ENCODE measurements around the gene POU4F3. TPM values are rescaled to one million over a fixed set of nuclear protein-coding genes. Genes with fewer than 3 reads are reported as not detected.

Gene POU4F3
- total and polyA plus RNA-seq, 8 donors, result 0.12 TPM; not detected in 7

DNA sequence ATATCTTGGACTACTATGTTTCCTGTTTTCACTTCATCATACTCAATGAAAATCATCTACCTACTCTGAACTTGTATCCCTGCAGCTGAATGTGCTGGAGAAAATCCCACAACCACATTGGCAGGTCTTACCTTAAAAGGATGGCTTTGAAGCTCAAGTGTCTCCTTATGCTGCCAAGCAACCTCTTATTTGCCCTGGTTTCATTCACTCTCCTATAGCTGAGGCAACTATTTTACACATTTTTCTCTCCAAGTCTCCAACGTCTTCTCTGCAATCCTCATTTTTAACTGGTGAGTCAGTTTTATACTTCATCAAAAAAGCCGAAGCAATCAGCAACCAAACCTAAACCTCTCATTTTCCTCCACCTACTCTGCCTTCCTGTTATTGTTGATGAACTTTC, 49.7 kb downstream of the POU4F3 start:
- H3K27ac ChIP-seq, result no peak overlapping the region
- intact Hi-C loops (cut with DNase I; ENCODE audit: low total_unique reads), result no loop called here
- H3K4me3 ChIP-seq, result no peak overlapping the region
- peak in 1 of 2 donors; percentile 4 for DNase-seq
- no peaks in the 10 kb centered on the region for H3K9me3 ChIP-seq
- 44 to 68% (median 63%) methylated on average over 2 of the region's 2 CpGs for WGBS, 5 donors
- H3K36me3 ChIP-seq, result no peaks in the 10 kb centered on the region
- no peak for TF ChIP-seq POLR2A (IDR thresholded peaks at IDR 0.05)
- TF ChIP-seq EP300 (IDR thresholded peaks at IDR 0.05), result no peak
- TF ChIP-seq POLR2AphosphoS5 (IDR thresholded peaks at IDR 0.05), result no peak
- TF ChIP-seq, protein P1, sequence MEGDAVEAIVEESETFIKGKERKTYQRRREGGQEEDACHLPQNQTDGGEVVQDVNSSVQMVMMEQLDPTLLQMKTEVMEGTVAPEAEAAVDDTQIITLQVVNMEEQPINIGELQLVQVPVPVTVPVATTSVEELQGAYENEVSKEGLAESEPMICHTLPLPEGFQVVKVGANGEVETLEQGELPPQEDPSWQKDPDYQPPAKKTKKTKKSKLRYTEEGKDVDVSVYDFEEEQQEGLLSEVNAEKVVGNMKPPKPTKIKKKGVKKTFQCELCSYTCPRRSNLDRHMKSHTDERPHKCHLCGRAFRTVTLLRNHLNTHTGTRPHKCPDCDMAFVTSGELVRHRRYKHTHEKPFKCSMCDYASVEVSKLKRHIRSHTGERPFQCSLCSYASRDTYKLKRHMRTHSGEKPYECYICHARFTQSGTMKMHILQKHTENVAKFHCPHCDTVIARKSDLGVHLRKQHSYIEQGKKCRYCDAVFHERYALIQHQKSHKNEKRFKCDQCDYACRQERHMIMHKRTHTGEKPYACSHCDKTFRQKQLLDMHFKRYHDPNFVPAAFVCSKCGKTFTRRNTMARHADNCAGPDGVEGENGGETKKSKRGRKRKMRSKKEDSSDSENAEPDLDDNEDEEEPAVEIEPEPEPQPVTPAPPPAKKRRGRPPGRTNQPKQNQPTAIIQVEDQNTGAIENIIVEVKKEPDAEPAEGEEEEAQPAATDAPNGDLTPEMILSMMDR (IDR thresholded peaks at IDR 0.05), result no peak
- H3K4me1 ChIP-seq, result no peaks in the 10 kb centered on the region
- H3K27me3 ChIP-seq, result peaks cover 0 to 13% (median 0%) of the 10 kb centered on the region in 3 donors

DNA sequence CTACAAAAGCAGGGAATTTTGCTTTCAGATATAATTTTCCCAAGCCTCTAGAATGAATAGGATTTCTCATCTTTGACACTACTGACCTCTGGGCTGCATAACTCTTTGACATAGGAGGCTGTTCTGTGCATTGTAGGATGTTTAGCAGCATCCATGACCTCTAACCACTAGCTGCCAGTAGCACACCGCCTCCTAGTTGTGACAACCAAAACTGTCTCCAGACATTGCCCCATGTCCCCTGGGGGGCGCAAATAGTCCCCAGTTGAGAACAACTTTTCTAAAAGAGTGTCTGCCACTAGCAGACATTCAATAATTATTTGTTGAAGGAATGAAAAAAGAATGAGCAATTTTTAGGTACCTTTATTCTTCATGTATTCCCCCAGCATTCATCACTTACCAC, 51.8 kb downstream of the POU4F3 start:
- Histone ChIP-seq H3K36me3 (no peaks in the 10 kb centered on the region), H3K27me3 (peaks cover 0 to 25% (median 0%) of the 10 kb centered on the region in 3 donors), H3K4me1 (no peaks in the 10 kb centered on the region), H3K4me3 (no peak overlapping the region), H3K9me3 (no peaks in the 10 kb centered on the region), H3K27ac (no peak overlapping the region)
- TF ChIP-seq POLR2AphosphoS5 (IDR thresholded peaks at IDR 0.05) (no peak), EP300 (IDR thresholded peaks at IDR 0.05) (no peak), POLR2A (IDR thresholded peaks at IDR 0.05) (no peak)
- DNase-seq, result no peak
- intact Hi-C loops (cut with DNase I; ENCODE audit: low total_unique reads), result no loop called here
- 13 to 28% (median 24%) methylated on average over 2 of the region's 2 CpGs for WGBS, 5 donors

Other genes starting within 250 kb of the POU4F3 start
- not detected for gene PLAC8L1, start 233.3 kb upstream of the POU4F3 start, total RNA-seq
- gene PLAC8L1, start 233.3 kb upstream of the POU4F3 start, polyA plus RNA-seq, result under 1 TPM in 1 of 3 donors, not detected in 2; 0.68 TPM
- gene LARS1, start 156.2 kb upstream of the POU4F3 start, total RNA-seq, result 100 to 1,000 TPM in 1 of 5 donors, 10 to 100 TPM in 4; 58.2 to 118 (median 75.0) TPM
- 10 to 100 TPM; 18.9 to 33.2 (median 20.9) TPM for gene LARS1, start 156.2 kb upstream of the POU4F3 start, polyA plus RNA-seq
- gene RBM27, start 135.2 kb upstream of the POU4F3 start, total RNA-seq, result 10 to 100 TPM in 2 of 5 donors, 1 to 10 TPM in 2, not detected in 1; 6.7 to 47.2 (median 12.9) TPM
- gene RBM27, start 135.2 kb upstream of the POU4F3 start, polyA plus RNA-seq, result 1 to 10 TPM; 4.2 to 6.9 (median 5.2) TPM
- gene TCERG1, start 108.5 kb downstream of the POU4F3 start, total RNA-seq, result 100 to 1,000 TPM in 2 of 5 donors, 10 to 100 TPM in 3; 49.0 to 120 (median 73.2) TPM
- 10 to 100 TPM in 2 of 3 donors, 1 to 10 TPM in 1; 9.9 to 34.7 (median 11.6) TPM for gene TCERG1, start 108.5 kb downstream of the POU4F3 start, polyA plus RNA-seq
- not detected for gene GPR151, start 177.4 kb downstream of the POU4F3 start, total RNA-seq
- gene GPR151, start 177.4 kb downstream of the POU4F3 start, polyA plus RNA-seq, result not detected

All from stomach (tissue), 9 donors.